Activated CD4-positive, alpha-beta T cell treated with anti-CD3 and anti-CD28 coated beads for 36 hours (primary cell): ENCODE results near the gene HBB. TPM values are rescaled to one million over a fixed set of nuclear protein-coding genes. Genes with fewer than 3 reads are reported as not detected.

Source experiments
- ATAC-seq: fragments of 200-7000 bp; cut with Tn5 transposase; one replicate; pipeline ENCODE4 v1.10.0; 2021; ENCODE audit warnings: mild to moderate bottlenecking, moderate library complexity
- CTCF ChIA-PET: fragments of 350-600 bp; sonication (Branson Sonifier 250); formaldehyde crosslinking; loops from one replicate; lab custom pipeline; 2021; ENCODE audit warnings: antibody characterized with exemption; lab: Charles Lee
- POLR2A ChIA-PET: fragments of 350-600 bp; sonication (Branson Sonifier 250); formaldehyde crosslinking; loops from one replicate; lab custom pipeline; 2021; ENCODE audit warnings: antibody characterized with exemption, inconsistent platforms; lab: Charles Lee
- DNase-seq: peaks from one replicate; pipeline ENCODE4 v3.0.0-alpha.2; 2020
- H3K27ac Mint-ChIP-seq: one replicate; pipeline ENCODE4 v1.8.0; 2021; ENCODE audit warnings: mixed read lengths
- H3K27me3 Mint-ChIP-seq: one replicate; pipeline ENCODE4 v1.8.0; 2021; ENCODE audit warnings: mixed read lengths
- H3K36me3 Mint-ChIP-seq: one replicate; pipeline ENCODE4 v1.8.0; 2021; ENCODE audit warnings: low read depth, mixed read lengths
- H3K4me1 Mint-ChIP-seq: one replicate; pipeline ENCODE4 v1.8.0; 2021; ENCODE audit warnings: mixed read lengths
- H3K4me3 Mint-ChIP-seq: one replicate; pipeline ENCODE4 v1.8.0; 2021; ENCODE audit warnings: mild to moderate bottlenecking, moderate library complexity, mixed read lengths
- H3K9me3 Mint-ChIP-seq: one replicate; pipeline ENCODE4 v1.8.0; 2021; ENCODE audit warnings: low read depth, mixed read lengths
- intact Hi-C, 2 experiments: fragments of 100-400 bp; cut with DNase I in 1 of 2; cut with micrococcal nuclease in 1 of 2; formaldehyde crosslinking; loops; one replicate each; pipeline versions ENCODE4 v1.14.2 to v1.15.1; 2022 to 2024; cut with DNase I, micrococcal nuclease
- total RNA-seq, 2 experiments: library from RNA; stranded (reverse); gene quantifications; one replicate each; pipeline ENCODE4 v1.2.3, GENCODE V29; 2021

HBB gene
- total RNA-seq, 2 experiments from 2014 or later = not detected

- DNase-seq = no peak
- intact Hi-C loops = no loop called here
- Mint-ChIP-seq H3K9me3 (no peaks in the 10 kb centered on the region), H3K4me3 (no peak overlapping the region), H3K36me3 (no peaks in the 10 kb centered on the region), H3K27me3 (peaks cover 2% of the 10 kb centered on the region), H3K27ac (no peak overlapping the region), H3K4me1 (no peaks in the 10 kb centered on the region)
- ATAC-seq = no peak
- ChIA-PET CTCF (no interaction called here), POLR2A (no interaction called here)
Measured at GRCh38 chr11:5232821-5233220, 6.0 kb upstream of the HBB start.

DNA sequence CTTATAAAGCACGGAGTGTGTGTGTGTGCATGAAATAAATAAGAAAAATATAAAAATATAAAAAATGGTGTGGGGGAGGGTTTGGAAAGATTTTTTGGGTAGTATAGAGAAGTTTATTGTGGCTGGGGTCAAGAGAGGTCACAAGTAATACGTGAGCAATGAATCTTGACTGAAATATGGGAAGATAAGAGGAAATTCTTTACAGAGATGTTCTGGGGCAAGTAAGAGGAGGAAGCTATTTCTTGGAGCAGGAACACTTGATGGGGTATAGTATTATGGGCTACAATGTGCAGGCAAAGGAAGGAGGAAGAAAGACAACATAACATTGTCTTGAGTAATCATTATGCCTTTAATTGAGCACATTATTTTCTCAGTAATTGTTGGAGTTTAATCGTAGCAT lies 5.3 kb upstream of the HBB start:
- POLR2A ChIA-PET = no interaction called here
- no peak for ATAC-seq
- Mint-ChIP-seq H3K4me3 (no peak overlapping the region), H3K27me3 (peaks cover 2% of the 10 kb centered on the region), H3K27ac (no peak overlapping the region), H3K4me1 (no peaks in the 10 kb centered on the region), H3K36me3 (no peaks in the 10 kb centered on the region), H3K9me3 (no peaks in the 10 kb centered on the region)
- no peak for DNase-seq
- CTCF ChIA-PET = no interaction called here
- intact Hi-C loops = no loop called here

DNA sequence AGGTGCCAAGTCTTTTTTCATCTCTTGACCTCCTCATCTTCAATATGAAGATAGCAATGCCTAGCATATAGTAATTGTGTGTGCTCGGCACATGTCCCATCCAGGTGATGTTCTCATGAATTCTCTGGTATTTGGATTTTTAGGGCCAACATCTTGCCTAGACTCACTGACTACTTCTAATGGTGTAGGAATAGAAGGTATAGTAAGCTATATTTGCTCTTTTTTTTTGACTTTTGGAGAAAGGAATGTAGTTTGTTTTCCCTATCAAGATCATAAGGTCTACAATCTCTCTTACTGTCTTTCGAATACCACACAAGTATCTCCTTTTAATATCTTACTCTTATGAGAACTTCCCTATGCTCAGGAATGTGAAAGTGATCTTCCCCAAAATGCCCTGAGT lies 4.2 kb upstream of the HBB start:
- no peaks in the 10 kb centered on the region for H3K36me3 Mint-ChIP-seq
- H3K27me3 Mint-ChIP-seq = peaks cover 2% of the 10 kb centered on the region
- intact Hi-C loops = no loop called here
- ChIA-PET CTCF (no interaction called here), POLR2A (no interaction called here)
- ATAC-seq (no peak), DNase-seq (no peak)
- H3K4me3 Mint-ChIP-seq = no peak overlapping the region
- H3K9me3 Mint-ChIP-seq = no peaks in the 10 kb centered on the region
- H3K4me1 Mint-ChIP-seq = no peaks in the 10 kb centered on the region
- no peak overlapping the region for H3K27ac Mint-ChIP-seq

DNA sequence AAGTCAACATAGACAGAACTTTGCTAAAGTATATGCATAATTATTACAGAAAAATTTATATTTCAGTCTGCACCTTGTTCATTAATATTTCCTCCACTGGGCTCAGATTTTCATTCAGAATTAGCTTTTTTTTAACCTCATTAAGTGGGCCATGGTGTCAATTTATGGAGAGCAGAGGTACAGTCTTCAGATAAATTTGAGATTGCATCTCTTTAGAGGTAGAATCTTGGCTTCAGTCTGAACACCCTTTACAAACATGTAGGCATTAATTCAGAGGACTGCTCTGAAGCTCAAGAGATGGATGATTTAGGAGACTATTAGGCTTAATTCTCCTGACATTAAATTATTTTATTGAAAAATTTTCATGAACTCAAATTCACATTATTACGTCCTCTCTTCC lies 3.4 kb upstream of the HBB start:
- H3K4me3 Mint-ChIP-seq = no peak overlapping the region
- ChIA-PET POLR2A (no interaction called here), CTCF (no interaction called here)
- intact Hi-C loops = no loop called here
- no peak overlapping the region for H3K27ac Mint-ChIP-seq
- H3K9me3 Mint-ChIP-seq = no peaks in the 10 kb centered on the region
- H3K27me3 Mint-ChIP-seq = peaks cover 2% of the 10 kb centered on the region
- no peaks in the 10 kb centered on the region for H3K36me3 Mint-ChIP-seq
- no peak for DNase-seq
- no peak for ATAC-seq
- no peaks in the 10 kb centered on the region for H3K4me1 Mint-ChIP-seq

GRCh38 chr11:5229796-5230195 lies 2.9 kb upstream of the HBB start:
- Mint-ChIP-seq H3K36me3 (no peaks in the 10 kb centered on the region), H3K27me3 (peaks cover 2% of the 10 kb centered on the region), H3K4me1 (no peaks in the 10 kb centered on the region), H3K4me3 (no peak overlapping the region), H3K27ac (no peak overlapping the region), H3K9me3 (no peaks in the 10 kb centered on the region)
- intact Hi-C loops = no loop called here
- CTCF ChIA-PET = no interaction called here
- POLR2A ChIA-PET = no interaction called here
- ATAC-seq = no peak
- no peak for DNase-seq

- CTCF ChIA-PET = no interaction called here
- Mint-ChIP-seq H3K36me3 (no peaks in the 10 kb centered on the region), H3K9me3 (no peaks in the 10 kb centered on the region), H3K27ac (no peak overlapping the region), H3K27me3 (peaks cover 2% of the 10 kb centered on the region), H3K4me1 (no peaks in the 10 kb centered on the region), H3K4me3 (no peak overlapping the region)
- POLR2A ChIA-PET = no interaction called here
- ATAC-seq (no peak), DNase-seq (no peak)
- intact Hi-C loops = no loop called here
Measured at GRCh38 chr11:5229356-5229755, 2.5 kb upstream of the HBB start.

- Mint-ChIP-seq H3K36me3 (no peaks in the 10 kb centered on the region), H3K27ac (no peak overlapping the region), H3K4me1 (no peaks in the 10 kb centered on the region), H3K27me3 (peaks cover 2% of the 10 kb centered on the region), H3K4me3 (no peak overlapping the region), H3K9me3 (no peaks in the 10 kb centered on the region)
- ChIA-PET POLR2A (no interaction called here), CTCF (no interaction called here)
- intact Hi-C loops = no loop called here
- no peak for ATAC-seq
- DNase-seq = no peak
Measured at GRCh38 chr11:5228124-5228523, 1.3 kb upstream of the HBB start.

- H3K27ac Mint-ChIP-seq = no peak overlapping the region
- ChIA-PET CTCF (no interaction called here), POLR2A (no interaction called here)
- no peaks in the 10 kb centered on the region for H3K9me3 Mint-ChIP-seq
- peaks cover 2% of the 10 kb centered on the region for H3K27me3 Mint-ChIP-seq
- ATAC-seq = no peak
- H3K4me1 Mint-ChIP-seq = no peaks in the 10 kb centered on the region
- no peaks in the 10 kb centered on the region for H3K36me3 Mint-ChIP-seq
- DNase-seq = no peak
- intact Hi-C loops = no loop called here
- no peak overlapping the region for H3K4me3 Mint-ChIP-seq
Measured at GRCh38 chr11:5227681-5228080, 810 bp upstream of the HBB start.

GRCh38 chr11:5225480-5225871 lies 1.4 kb downstream of the HBB start:
- no peaks in the 10 kb centered on the region for H3K27me3 Mint-ChIP-seq
- ATAC-seq = no peak
- no peak overlapping the region for H3K4me3 Mint-ChIP-seq
- POLR2A ChIA-PET = no interaction called here
- intact Hi-C loops = no loop called here
- H3K4me1 Mint-ChIP-seq = no peaks in the 10 kb centered on the region
- no peak overlapping the region for H3K27ac Mint-ChIP-seq
- CTCF ChIA-PET = no interaction called here
- no peak for DNase-seq
- H3K36me3 Mint-ChIP-seq = no peaks in the 10 kb centered on the region
- H3K9me3 Mint-ChIP-seq = no peaks in the 10 kb centered on the region

DNA sequence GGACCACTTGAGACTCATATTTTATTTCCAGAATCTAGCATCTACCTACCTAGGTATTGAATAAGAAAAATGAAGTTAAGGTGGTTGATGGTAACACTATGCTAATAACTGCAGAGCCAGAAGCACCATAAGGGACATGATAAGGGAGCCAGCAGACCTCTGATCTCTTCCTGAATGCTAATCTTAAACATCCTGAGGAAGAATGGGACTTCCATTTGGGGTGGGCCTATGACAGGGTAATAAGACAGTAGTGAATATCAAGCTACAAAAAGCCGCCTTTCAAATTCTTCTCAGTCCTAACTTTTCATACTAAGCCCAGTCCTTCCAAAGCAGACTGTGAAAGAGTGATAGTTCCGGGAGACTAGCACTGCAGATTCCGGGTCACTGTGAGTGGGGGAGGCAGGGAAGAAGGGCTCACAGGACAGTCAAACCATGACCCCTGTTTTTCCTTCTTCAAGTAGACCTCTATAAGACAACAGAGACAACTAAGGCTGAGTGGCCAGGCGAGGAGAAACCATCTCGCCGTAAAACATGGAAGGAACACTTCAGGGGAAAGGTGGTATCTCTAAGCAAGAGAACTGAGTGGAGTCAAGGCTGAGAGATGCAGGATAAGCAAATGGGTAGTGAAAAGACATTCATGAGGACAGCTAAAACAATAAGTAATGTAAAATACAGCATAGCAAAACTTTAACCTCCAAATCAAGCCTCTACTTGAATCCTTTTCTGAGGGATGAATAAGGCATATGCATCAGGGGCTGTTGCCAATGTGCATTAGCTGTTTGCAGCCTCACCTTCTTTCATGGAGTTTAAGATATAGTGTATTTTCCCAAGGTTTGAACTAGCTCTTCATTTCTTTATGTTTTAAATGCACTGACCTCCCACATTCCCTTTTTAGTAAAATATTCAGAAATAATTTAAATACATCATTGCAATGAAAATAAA lies 2.1 kb downstream of the HBB start:
- no peaks in the 10 kb centered on the region for H3K9me3 Mint-ChIP-seq
- CTCF ChIA-PET = no interaction called here
- intact Hi-C loops = no loop called here
- no peak overlapping the region for H3K4me3 Mint-ChIP-seq
- no peaks in the 10 kb centered on the region for H3K4me1 Mint-ChIP-seq
- H3K27ac Mint-ChIP-seq = no peak overlapping the region
- no peak for ATAC-seq
- H3K27me3 Mint-ChIP-seq = no peaks in the 10 kb centered on the region
- no peak for DNase-seq
- POLR2A ChIA-PET = no interaction called here
- H3K36me3 Mint-ChIP-seq = no peaks in the 10 kb centered on the region

DNA sequence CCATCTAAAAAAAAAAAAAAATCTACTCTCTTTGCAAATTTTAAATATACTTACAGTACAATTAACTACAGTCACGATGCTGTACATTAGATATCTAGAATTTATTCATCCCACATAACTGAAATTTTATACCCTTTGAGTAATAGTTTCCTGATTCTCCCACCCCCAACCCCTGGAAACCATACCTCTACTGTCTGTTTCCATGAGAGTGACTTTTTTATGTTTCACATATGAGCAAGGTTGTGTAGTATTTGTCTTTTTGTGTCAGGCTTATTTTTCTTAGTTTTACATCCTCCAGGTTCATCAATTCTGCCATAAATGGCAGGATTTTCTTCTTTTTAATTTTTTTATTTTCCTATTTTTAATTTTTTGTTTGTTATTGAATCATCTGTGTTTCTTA lies 3.2 kb downstream of the HBB start:
- no peak for ATAC-seq
- ChIA-PET CTCF (no interaction called here), POLR2A (no interaction called here)
- no peaks in the 10 kb centered on the region for H3K27me3 Mint-ChIP-seq
- DNase-seq = no peak
- H3K27ac Mint-ChIP-seq = no peak overlapping the region
- no peaks in the 10 kb centered on the region for H3K4me1 Mint-ChIP-seq
- intact Hi-C loops = no loop called here
- no peak overlapping the region for H3K4me3 Mint-ChIP-seq
- H3K36me3 Mint-ChIP-seq = no peaks in the 10 kb centered on the region
- no peaks in the 10 kb centered on the region for H3K9me3 Mint-ChIP-seq

- DNase-seq = no peak
- no peak for ATAC-seq
- H3K4me3 Mint-ChIP-seq = no peak overlapping the region
- H3K36me3 Mint-ChIP-seq = no peaks in the 10 kb centered on the region
- POLR2A ChIA-PET = no interaction called here
- H3K27me3 Mint-ChIP-seq = no peaks in the 10 kb centered on the region
- no peaks in the 10 kb centered on the region for H3K4me1 Mint-ChIP-seq
- CTCF ChIA-PET = no interaction called here
- H3K9me3 Mint-ChIP-seq = no peaks in the 10 kb centered on the region
- intact Hi-C loops = no loop called here
- no peak overlapping the region for H3K27ac Mint-ChIP-seq
Measured at GRCh38 chr11:5223146-5223545, 3.7 kb downstream of the HBB start.
